HG03439 (cell line): ENCODE data around the gene YKT6.
"Not testable (repeated sequence)": the region's sequence is repeated elsewhere in the genome, so short reads cannot be mapped to it uniquely, and the experiment has no call there.

ENCODE experiments used
- ATAC-seq: cut with Tn5 transposase; IDR thresholded peaks from one replicate; pipeline ENCODE4 v1.9.1; 2021; ENCODE audit warnings: mild to moderate bottlenecking, moderate library complexity; ENCODE audit not compliant: unreplicated experiment

Gene YKT6

GRCh38 chr7:44189993-44190872, 10.5 kb upstream of the YKT6 start:
- no peak for ATAC-seq

GRCh38 chr7:44191171-44191570, 9.6 kb upstream of the YKT6 start:
- ATAC-seq = no peak

GRCh38 chr7:44193011-44193802, 7.6 kb upstream of the YKT6 start:
- ATAC-seq = no peak

GRCh38 chr7:44194069-44194468, 6.7 kb upstream of the YKT6 start:
- ATAC-seq = no peak

GRCh38 chr7:44194562-44195145, 6.1 kb upstream of the YKT6 start:
- ATAC-seq = no peak

- ATAC-seq = no peak
These were observed 4.9 kb upstream of the YKT6 start for GRCh38 chr7:44195889-44196288.

- no peak for ATAC-seq
These were observed 4.3 kb upstream of the YKT6 start for GRCh38 chr7:44196450-44196872.

- no peak for ATAC-seq
These were observed 3.3 kb upstream of the YKT6 start for GRCh38 chr7:44197474-44197873.

- ATAC-seq = not testable (repeated sequence)
These were observed 615 bp upstream of the YKT6 start for GRCh38 chr7:44200163-44200562.

- no peak for ATAC-seq
These were observed 1.0 kb downstream of the YKT6 start for GRCh38 chr7:44201813-44202212.

- no peak for ATAC-seq
These were observed 5.2 kb downstream of the YKT6 start for GRCh38 chr7:44206008-44206407.

GRCh38 chr7:44208085-44208484, 7.3 kb downstream of the YKT6 start:
- no peak for ATAC-seq

- no peak for ATAC-seq
These were observed 9.3 kb downstream of the YKT6 start for GRCh38 chr7:44210107-44210506.

GRCh38 chr7:44211126-44211675, 10.4 kb downstream of the YKT6 start:
- no peak for ATAC-seq

GRCh38 chr7:44212018-44212417, 11.2 kb downstream of the YKT6 start:
- no peak for ATAC-seq

GRCh38 chr7:44212581-44213184, 11.9 kb downstream of the YKT6 start:
- ATAC-seq = no peak

- ATAC-seq = no peak
These were observed 12.6 kb downstream of the YKT6 start for GRCh38 chr7:44213206-44213876.

- no peak for ATAC-seq
These were observed 13.2 kb downstream of the YKT6 start for GRCh38 chr7:44213877-44214388.

- no peak for ATAC-seq
These were observed 14.8 kb downstream of the YKT6 start for GRCh38 chr7:44215531-44215930.

- ATAC-seq = no peak
These were observed 15.2 kb downstream of the YKT6 start for GRCh38 chr7:44216019-44216418.
